ENCODE data around the gene APOH. TPM values are rescaled to one million over a fixed set of nuclear protein-coding genes. Genes with fewer than 3 reads are reported as not detected.

APOH gene
- total and polyA plus RNA-seq, 9 of the 15 experiments (the other 6 are each of a cell fraction or from before 2014, with no cell fraction given) = 1.1 TPM; not detected in 8

DNA sequence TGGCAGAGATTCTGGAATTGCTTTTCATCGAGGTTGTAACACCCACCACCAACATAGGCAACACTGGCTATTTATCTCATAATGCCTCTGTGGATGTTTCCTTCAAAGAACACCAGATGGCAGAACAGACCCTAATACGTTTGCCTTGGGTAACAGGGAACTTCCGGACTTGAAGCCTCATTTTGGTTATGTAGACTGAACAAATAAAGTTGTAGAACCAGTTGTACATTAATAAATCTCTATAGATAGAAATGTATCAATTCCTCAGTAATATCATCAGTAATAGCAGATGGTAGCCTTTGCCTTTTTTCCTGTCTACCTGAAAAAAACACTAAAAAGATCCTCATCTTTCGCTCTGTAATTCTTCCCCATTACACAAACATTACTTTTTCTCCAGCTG lies 25.9 kb upstream of the APOH start (continued):
- TF ChIP-seq, protein P1, sequence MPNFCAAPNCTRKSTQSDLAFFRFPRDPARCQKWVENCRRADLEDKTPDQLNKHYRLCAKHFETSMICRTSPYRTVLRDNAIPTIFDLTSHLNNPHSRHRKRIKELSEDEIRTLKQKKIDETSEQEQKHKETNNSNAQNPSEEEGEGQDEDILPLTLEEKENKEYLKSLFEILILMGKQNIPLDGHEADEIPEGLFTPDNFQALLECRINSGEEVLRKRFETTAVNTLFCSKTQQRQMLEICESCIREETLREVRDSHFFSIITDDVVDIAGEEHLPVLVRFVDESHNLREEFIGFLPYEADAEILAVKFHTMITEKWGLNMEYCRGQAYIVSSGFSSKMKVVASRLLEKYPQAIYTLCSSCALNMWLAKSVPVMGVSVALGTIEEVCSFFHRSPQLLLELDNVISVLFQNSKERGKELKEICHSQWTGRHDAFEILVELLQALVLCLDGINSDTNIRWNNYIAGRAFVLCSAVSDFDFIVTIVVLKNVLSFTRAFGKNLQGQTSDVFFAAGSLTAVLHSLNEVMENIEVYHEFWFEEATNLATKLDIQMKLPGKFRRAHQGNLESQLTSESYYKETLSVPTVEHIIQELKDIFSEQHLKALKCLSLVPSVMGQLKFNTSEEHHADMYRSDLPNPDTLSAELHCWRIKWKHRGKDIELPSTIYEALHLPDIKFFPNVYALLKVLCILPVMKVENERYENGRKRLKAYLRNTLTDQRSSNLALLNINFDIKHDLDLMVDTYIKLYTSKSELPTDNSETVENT (CRISPR knock-in tag; IDR thresholded peaks at IDR 0.05) = no peak
- no peak for TF ChIP-seq ETV6 (IDR thresholded peaks at IDR 0.05; ENCODE audit: borderline replicate concordance in 1 of 2, low read depth in 2 of 2, low read length in 1 of 2)
- TF ChIP-seq ETV6 (CRISPR knock-in tag; IDR thresholded peaks at IDR 0.05; ENCODE audit: borderline replicate concordance) = no peak
- TF ChIP-seq, protein P2, sequence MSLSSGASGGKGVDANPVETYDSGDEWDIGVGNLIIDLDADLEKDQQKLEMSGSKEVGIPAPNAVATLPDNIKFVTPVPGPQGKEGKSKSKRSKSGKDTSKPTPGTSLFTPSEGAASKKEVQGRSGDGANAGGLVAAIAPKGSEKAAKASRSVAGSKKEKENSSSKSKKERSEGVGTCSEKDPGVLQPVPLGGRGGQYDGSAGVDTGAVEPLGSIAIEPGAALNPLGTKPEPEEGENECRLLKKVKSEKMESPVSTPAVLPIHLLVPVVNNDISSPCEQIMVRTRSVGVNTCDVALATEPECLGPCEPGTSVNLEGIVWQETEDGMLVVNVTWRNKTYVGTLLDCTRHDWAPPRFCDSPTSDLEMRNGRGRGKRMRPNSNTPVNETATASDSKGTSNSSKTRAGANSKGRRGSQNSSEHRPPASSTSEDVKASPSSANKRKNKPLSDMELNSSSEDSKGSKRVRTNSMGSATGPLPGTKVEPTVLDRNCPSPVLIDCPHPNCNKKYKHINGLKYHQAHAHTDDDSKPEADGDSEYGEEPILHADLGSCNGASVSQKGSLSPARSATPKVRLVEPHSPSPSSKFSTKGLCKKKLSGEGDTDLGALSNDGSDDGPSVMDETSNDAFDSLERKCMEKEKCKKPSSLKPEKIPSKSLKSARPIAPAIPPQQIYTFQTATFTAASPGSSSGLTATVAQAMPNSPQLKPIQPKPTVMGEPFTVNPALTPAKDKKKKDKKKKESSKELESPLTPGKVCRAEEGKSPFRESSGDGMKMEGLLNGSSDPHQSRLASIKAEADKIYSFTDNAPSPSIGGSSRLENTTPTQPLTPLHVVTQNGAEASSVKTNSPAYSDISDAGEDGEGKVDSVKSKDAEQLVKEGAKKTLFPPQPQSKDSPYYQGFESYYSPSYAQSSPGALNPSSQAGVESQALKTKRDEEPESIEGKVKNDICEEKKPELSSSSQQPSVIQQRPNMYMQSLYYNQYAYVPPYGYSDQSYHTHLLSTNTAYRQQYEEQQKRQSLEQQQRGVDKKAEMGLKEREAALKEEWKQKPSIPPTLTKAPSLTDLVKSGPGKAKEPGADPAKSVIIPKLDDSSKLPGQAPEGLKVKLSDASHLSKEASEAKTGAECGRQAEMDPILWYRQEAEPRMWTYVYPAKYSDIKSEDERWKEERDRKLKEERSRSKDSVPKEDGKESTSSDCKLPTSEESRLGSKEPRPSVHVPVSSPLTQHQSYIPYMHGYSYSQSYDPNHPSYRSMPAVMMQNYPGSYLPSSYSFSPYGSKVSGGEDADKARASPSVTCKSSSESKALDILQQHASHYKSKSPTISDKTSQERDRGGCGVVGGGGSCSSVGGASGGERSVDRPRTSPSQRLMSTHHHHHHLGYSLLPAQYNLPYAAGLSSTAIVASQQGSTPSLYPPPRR (CRISPR knock-in tag; IDR thresholded peaks at IDR 0.05; ENCODE audit: borderline replicate concordance) = no peak
- no peak for TF ChIP-seq JUNB (CRISPR knock-in tag; conservative IDR thresholded peaks at IDR 0.05)
- TF ChIP-seq, protein P3, sequence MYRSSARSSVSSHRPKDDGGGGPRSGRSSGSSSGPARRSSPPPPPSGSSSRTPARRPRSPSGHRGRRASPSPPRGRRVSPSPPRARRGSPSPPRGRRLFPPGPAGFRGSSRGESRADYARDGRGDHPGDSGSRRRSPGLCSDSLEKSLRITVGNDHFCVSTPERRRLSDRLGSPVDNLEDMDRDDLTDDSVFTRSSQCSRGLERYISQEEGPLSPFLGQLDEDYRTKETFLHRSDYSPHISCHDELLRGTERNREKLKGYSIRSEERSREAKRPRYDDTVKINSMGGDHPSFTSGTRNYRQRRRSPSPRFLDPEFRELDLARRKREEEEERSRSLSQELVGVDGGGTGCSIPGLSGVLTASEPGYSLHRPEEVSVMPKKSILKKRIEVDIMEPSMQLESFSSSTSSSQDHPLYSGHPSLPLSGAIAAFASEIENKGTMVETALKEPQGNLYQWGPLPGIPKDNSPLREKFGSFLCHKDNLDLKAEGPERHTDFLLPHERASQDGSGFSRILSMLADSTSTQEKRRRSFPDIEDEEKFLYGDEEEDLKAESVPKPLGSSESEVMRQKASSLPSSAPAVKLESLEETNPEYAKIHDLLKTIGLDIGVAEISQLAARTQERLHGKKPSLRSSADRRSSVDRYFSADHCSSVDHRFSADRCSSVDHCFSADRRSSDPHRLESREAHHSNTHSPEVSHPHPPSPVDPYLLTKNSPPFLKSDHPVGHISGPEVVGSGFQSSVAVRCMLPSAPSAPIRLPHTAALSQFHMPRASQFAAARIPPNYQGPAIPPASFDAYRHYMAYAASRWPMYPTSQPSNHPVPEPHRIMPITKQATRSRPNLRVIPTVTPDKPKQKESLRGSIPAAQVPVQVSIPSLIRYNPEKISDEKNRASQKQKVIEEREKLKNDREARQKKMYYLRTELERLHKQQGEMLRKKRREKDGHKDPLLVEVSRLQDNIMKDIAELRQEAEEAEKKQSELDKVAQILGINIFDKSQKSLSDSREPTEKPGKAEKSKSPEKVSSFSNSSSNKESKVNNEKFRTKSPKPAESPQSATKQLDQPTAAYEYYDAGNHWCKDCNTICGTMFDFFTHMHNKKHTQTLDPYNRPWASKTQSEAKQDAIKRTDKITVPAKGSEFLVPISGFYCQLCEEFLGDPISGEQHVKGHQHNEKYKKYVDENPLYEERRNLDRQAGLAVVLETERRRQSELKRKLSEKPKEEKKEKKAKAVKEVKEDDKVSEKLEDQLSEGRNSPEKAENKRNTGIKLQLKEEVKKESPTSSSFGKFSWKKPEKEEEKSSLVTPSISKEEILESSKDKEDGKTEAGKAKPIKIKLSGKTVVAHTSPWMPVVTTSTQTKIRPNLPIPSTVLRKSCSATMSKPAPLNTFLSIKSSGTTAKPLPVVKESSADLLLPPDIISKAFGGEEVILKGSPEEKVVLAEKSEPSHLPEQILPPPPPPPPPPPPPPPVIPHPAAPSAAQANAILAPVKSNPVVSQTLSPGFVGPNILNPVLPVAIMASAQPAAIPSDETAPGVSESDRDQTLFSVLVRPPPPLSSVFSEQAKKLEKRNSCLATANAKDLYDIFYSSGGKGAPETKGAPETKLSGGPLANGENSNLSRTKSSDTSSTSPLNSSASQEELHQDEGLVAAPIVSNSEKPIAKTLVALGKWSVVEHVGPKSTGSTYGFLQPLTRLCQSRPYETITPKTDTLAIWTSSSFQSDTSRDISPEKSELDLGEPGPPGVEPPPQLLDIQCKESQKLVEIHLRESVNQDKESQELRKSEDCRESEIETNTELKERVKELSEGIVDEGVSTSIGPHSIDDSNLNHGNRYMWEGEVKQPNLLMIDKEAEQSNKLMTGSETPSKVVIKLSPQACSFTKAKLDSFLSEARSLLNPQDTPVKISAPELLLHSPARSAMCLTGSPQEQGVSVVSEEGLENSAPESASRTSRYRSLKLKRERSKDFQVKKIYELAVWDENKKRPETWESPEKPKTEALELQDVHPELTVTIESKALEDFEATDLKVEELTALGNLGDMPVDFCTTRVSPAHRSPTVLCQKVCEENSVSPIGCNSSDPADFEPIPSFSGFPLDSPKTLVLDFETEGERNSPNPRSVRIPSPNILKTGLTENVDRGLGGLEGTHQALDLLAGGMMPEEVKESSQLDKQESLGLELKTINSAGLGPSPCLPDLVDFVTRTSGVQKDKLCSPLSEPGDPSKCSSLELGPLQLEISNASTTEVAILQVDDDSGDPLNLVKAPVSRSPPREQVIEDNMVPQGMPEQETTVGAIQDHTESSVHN (IDR thresholded peaks at IDR 0.05; ENCODE audit: borderline replicate concordance in 1 of 2, low read depth in 1 of 2) = peak in 1 of 2 experiments; percentile 40; a peak in 1 of 4 replicates

Measured in K562 (cell line).